Anterior cingulate cortex (tissue), 58 donors: Measurements from ENCODE around the gene TNS1.
A peak's percentile ranks its signal among the peaks of the same experiment; 100 is the strongest.

Experiments used
- DNase-seq, 58 donors: peaks; one replicate each; lab custom pipeline; 2025; lab: John Stamatoyannopoulos, UW

TNS1 gene

GRCh38 chr2:218002143-218002844 lies 501 bp downstream of the TNS1 start:
- no peak for DNase-seq

- DNase-seq = no peak
Observed at GRCh38 chr2:218001629-218002028, 1.2 kb downstream of the TNS1 start.

GRCh38 chr2:218000136-218000535 lies 2.7 kb downstream of the TNS1 start:
- peak in 1 of 58 donors; percentile 11 for DNase-seq

- no peak for DNase-seq
Observed at GRCh38 chr2:217999595-217999959, 3.2 kb downstream of the TNS1 start.

GRCh38 chr2:217998926-217999594 lies 3.7 kb downstream of the TNS1 start:
- DNase-seq = no peak

- no peak for DNase-seq
Observed at GRCh38 chr2:217997510-217997909, 5.3 kb downstream of the TNS1 start.

- no peak for DNase-seq
Observed at GRCh38 chr2:217996361-217996760, 6.4 kb downstream of the TNS1 start.

- no peak for DNase-seq
Observed at GRCh38 chr2:217995731-217996231, 7.0 kb downstream of the TNS1 start.

GRCh38 chr2:217994776-217995274 lies 8.0 kb downstream of the TNS1 start:
- no peak for DNase-seq

GRCh38 chr2:217993817-217994463 lies 8.9 kb downstream of the TNS1 start:
- peak in 24 of 58 donors; percentile 5 to 63 (median 18) for DNase-seq

- DNase-seq = no peak
Observed at GRCh38 chr2:217993138-217993537, 9.7 kb downstream of the TNS1 start.

- no peak for DNase-seq
Observed at GRCh38 chr2:217992061-217992460, 10.7 kb downstream of the TNS1 start.

GRCh38 chr2:217990791-217991465 lies 11.9 kb downstream of the TNS1 start:
- no peak for DNase-seq

GRCh38 chr2:217990389-217990788 lies 12.4 kb downstream of the TNS1 start:
- no peak for DNase-seq

- no peak for DNase-seq
Observed at GRCh38 chr2:217989221-217989948, 13.4 kb downstream of the TNS1 start.

- no peak for DNase-seq
Observed at GRCh38 chr2:217988840-217989204, 14.0 kb downstream of the TNS1 start.

- DNase-seq = peak in 52 of 58 donors; percentile 14 to 83 (median 54)
Observed at GRCh38 chr2:217988014-217988839, 14.6 kb downstream of the TNS1 start.

GRCh38 chr2:217987391-217987790 lies 15.4 kb downstream of the TNS1 start:
- DNase-seq = no peak

- DNase-seq = no peak
Observed at GRCh38 chr2:217986256-217986961, 16.4 kb downstream of the TNS1 start.
